Keratinocyte (primary cell): Measurements from ENCODE around the gene CCDC33. TPM values are rescaled to one million over a fixed set of nuclear protein-coding genes. Genes with fewer than 3 reads are reported as not detected.

ENCODE experiments used
- DNase-seq: peaks from one replicate; pipeline ENCODE4 v3.0.0-alpha.2; 2011; ENCODE audit warnings: low read depth, missing footprints, low spot score
- FAIRE-seq: peaks from 2 replicates; lab custom pipeline; 2011; peaks lifted over from hg19 to GRCh38; lab: Jason Lieb, UNC
- H2AFZ ChIP-seq: 2 replicates; pipeline ENCODE4 v1.6.0; 2012; ENCODE audit warnings: low read length, control low read depth, inconsistent platforms; ENCODE audit not compliant: control insufficient read depth
- H3K27ac ChIP-seq: 2 replicates; pipeline ENCODE4 v1.5.1; 2011; ENCODE audit warnings: low read length; ENCODE audit not compliant: control insufficient read depth, insufficient read depth
- H3K27me3 ChIP-seq: 3 replicates; pipeline ENCODE4 v1.6.0; 2011; ENCODE audit warnings: low read length; ENCODE audit not compliant: control insufficient read depth, insufficient read depth; ENCODE audit errors: extremely low read depth
- H3K36me3 ChIP-seq, 2 experiments: 2 replicates in 1 of 2; 3 replicates in 1 of 2; pipeline ENCODE4 v1.5.1; 2011; ENCODE audit warnings: low read length in 2 of 2, mild to moderate bottlenecking in 1 of 2; ENCODE audit not compliant: control insufficient read depth in 2 of 2, insufficient read depth in 2 of 2; ENCODE audit errors: extremely low read depth in 1 of 2
- H3K4me1 ChIP-seq: 3 replicates; pipeline ENCODE4 v1.5.1; 2011; ENCODE audit warnings: low read length; ENCODE audit not compliant: control insufficient read depth, insufficient read depth; ENCODE audit errors: extremely low read depth
- H3K4me2 ChIP-seq: 3 replicates; pipeline ENCODE4 v1.6.0; 2011; ENCODE audit warnings: low read depth, low read length; ENCODE audit not compliant: control insufficient read depth, insufficient read depth; ENCODE audit errors: extremely low read depth
- H3K4me3 ChIP-seq, 3 experiments: fragments of 200-600 bp in 1 of 3; sonication (generic) in 1 of 3; 2 replicates in 2 of 3; 3 replicates in 1 of 3; pipeline ENCODE4 v1.5.1; 2011 to 2016; ENCODE audit warnings: low read length in 3 of 3, mild to moderate bottlenecking in 3 of 3, control low read depth in 2 of 3, inconsistent platforms in 1 of 3, low read depth in 1 of 3, mixed read lengths in 1 of 3, mixed run types in 1 of 3, moderate library complexity in 1 of 3; ENCODE audit not compliant: control insufficient read depth in 2 of 3, insufficient read depth in 2 of 3; ENCODE audit errors: extremely low read depth in 1 of 3
- H3K79me2 ChIP-seq: 2 replicates; pipeline ENCODE4 v1.6.0; 2012; ENCODE audit warnings: low read length; ENCODE audit not compliant: control insufficient read depth, insufficient read depth
- H3K9ac ChIP-seq: 3 replicates; pipeline ENCODE4 v1.6.0; 2011; ENCODE audit warnings: low read length; ENCODE audit not compliant: control insufficient read depth, insufficient read depth; ENCODE audit errors: extremely low read depth
- H3K9me1 ChIP-seq: 3 replicates; pipeline ENCODE4 v1.6.0; 2011; ENCODE audit warnings: low read length; ENCODE audit not compliant: control insufficient read depth, insufficient read depth; ENCODE audit errors: extremely low read depth
- H3K9me3 ChIP-seq: 2 replicates; pipeline ENCODE4 v1.5.1; 2012; ENCODE audit warnings: low read depth, low read length; ENCODE audit not compliant: control insufficient read depth
- H4K20me1 ChIP-seq: 3 replicates; pipeline ENCODE4 v1.6.0; 2011; ENCODE audit warnings: low read length; ENCODE audit not compliant: control insufficient read depth, insufficient read depth; ENCODE audit errors: extremely low read depth
- EZH2 ChIP-seq: IDR thresholded peaks from one replicate; pipeline ENCODE4 v1.6.1; 2012; ENCODE audit warnings: inconsistent platforms, mild to moderate bottlenecking, low read length, moderate library complexity
- dilution Hi-C: fragments of 300-500 bp; cut with MboI; formaldehyde crosslinking; loops from one replicate; pipeline ENCODE4 v1.7.0; 2020; ENCODE audit warnings: low sequenced_read_pairs; ENCODE audit not compliant: extremely low pct_ligation_motif_present
- polyA plus RNA-seq, 5 experiments: library from polyadenylated mRNA; depleted of rRNA in 3 of 5; stranded (reverse) in 3 of 5; stranded (forward) in 1 of 5; unstranded in 1 of 5; fragments of >200 nt; gene quantifications; 1 replicate in 1 of 5; 2 replicates in 3 of 5; 3 replicates in 1 of 5; pipeline versions ENCODE4 v1.2.1 to v1.2.3, GENCODE V29; 2011 to 2012; ENCODE audit warnings: missing spikeins in 2 of 5, low read depth in 1 of 5, low replicate concordance in 1 of 5
- TF ChIP-seq, protein P1 (sequence below), 3 experiments: IDR thresholded peaks in 1 of 3; conservative IDR thresholded peaks in 1 of 3; optimal IDR thresholded peaks in 1 of 3; 2 replicates in 2 of 3; 3 replicates in 1 of 3; pipeline versions ENCODE3 to v1.5.1; 2011; ENCODE audit warnings: low read length in 3 of 3, mild to moderate bottlenecking in 3 of 3, moderate library complexity in 2 of 3, control low read depth in 1 of 3, inconsistent platforms in 1 of 3; ENCODE audit not compliant: insufficient read depth in 2 of 3; ENCODE audit errors: extremely low read depth in 1 of 3

Gene CCDC33
- polyA plus RNA-seq, 1 donor (not counting 4 experiments of a cell fraction or from before 2014, with no cell fraction given), result not detected

DNA sequence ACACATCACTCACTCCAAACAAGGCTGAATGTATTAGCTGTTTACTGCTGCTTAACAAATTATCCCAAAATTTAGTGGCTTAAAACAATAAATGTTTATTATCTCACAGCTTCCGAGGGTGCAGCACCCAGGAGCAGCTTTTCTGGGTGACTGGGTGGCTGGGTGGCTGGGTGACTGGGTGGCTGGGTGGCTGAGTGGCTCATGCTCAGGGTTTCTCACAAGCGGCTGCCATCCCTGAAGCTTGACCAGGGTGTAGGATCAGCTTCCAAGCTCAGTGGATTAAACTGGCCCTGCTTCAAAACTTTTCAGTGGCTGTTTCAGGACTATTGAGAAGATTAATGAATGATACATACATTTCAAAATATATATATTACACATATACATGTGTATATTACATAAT is 133.6 kb downstream of the CCDC33 start:
- H3K4me2 ChIP-seq, result no peak overlapping the region

DNA sequence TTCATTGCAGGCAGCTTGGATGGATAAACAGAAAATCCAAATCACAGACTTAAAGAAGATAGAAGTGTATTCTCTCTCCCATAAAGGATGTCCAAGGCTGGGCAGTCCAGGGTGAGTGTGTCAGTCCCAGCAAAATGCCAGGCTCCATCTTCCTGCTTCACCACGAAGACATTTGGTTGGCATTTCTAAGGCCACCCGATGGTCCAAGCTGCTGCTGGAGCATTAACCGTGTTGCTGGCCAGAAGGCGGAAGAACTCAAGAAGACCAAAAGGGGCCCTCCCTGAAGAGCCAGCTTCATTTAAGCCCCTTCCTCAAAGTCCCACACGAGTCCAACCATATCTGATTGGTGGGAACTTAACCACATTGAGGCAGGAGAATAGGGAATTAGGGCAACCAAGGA is 134.3 kb downstream of the CCDC33 start:
- H3K79me2 ChIP-seq, result no peaks in the 10 kb centered on the region
- H2AFZ ChIP-seq, result no peak overlapping the region
- H3K4me1 ChIP-seq, result peaks cover 18% of the 10 kb centered on the region
- H3K9me3 ChIP-seq, result no peaks in the 10 kb centered on the region
- no peaks in the 10 kb centered on the region for H3K36me3 ChIP-seq
- H4K20me1 ChIP-seq, result no peaks in the 10 kb centered on the region
- TF ChIP-seq, protein P1, sequence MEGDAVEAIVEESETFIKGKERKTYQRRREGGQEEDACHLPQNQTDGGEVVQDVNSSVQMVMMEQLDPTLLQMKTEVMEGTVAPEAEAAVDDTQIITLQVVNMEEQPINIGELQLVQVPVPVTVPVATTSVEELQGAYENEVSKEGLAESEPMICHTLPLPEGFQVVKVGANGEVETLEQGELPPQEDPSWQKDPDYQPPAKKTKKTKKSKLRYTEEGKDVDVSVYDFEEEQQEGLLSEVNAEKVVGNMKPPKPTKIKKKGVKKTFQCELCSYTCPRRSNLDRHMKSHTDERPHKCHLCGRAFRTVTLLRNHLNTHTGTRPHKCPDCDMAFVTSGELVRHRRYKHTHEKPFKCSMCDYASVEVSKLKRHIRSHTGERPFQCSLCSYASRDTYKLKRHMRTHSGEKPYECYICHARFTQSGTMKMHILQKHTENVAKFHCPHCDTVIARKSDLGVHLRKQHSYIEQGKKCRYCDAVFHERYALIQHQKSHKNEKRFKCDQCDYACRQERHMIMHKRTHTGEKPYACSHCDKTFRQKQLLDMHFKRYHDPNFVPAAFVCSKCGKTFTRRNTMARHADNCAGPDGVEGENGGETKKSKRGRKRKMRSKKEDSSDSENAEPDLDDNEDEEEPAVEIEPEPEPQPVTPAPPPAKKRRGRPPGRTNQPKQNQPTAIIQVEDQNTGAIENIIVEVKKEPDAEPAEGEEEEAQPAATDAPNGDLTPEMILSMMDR (optimal IDR thresholded peaks at IDR 0.05 in 1 of 3, IDR thresholded peaks at IDR 0.05 in 1 of 3, conservative IDR thresholded peaks at IDR 0.05 in 1 of 3; ENCODE audit: extremely low read depth in 1 of 3, insufficient read depth in 2 of 3, low read length in 3 of 3), result no peak
- no peak for TF ChIP-seq EZH2
- peaks cover 49% of the 10 kb centered on the region for H3K27me3 ChIP-seq
- H3K27ac ChIP-seq, result no peak overlapping the region
- FAIRE-seq, result no peak
- dilution Hi-C loops, result no loop called here
- no peak overlapping the region for H3K9ac ChIP-seq
- no peak for DNase-seq
- H3K4me2 ChIP-seq, result no peak overlapping the region
- H3K4me3 ChIP-seq, result no peak overlapping the region
- peaks cover 4% of the 10 kb centered on the region for H3K9me1 ChIP-seq

More for the DNA sequence above, 133.6 kb downstream of the CCDC33 start:
- Histone ChIP-seq H3K27ac (no peak overlapping the region), H3K27me3 (peaks cover 52% of the 10 kb centered on the region), H3K79me2 (no peaks in the 10 kb centered on the region), H3K36me3 (no peaks in the 10 kb centered on the region), H2AFZ (no peak overlapping the region), H3K9me3 (no peaks in the 10 kb centered on the region), H3K4me3 (no peak overlapping the region), H3K9ac (no peak overlapping the region), H4K20me1 (no peaks in the 10 kb centered on the region), H3K9me1 (peaks cover under 1% of the 10 kb centered on the region), H3K4me1 (peaks cover 14% of the 10 kb centered on the region)
- FAIRE-seq, result no peak
- TF ChIP-seq, protein P1 (optimal IDR thresholded peaks at IDR 0.05 in 1 of 3, IDR thresholded peaks at IDR 0.05 in 1 of 3, conservative IDR thresholded peaks at IDR 0.05 in 1 of 3; ENCODE audit: extremely low read depth in 1 of 3, insufficient read depth in 2 of 3, low read length in 3 of 3), result no peak
- DNase-seq, result no peak
- dilution Hi-C loops, result no loop called here
